ENCODE results near the gene ALOX5AP.

ALOX5AP gene

DNA sequence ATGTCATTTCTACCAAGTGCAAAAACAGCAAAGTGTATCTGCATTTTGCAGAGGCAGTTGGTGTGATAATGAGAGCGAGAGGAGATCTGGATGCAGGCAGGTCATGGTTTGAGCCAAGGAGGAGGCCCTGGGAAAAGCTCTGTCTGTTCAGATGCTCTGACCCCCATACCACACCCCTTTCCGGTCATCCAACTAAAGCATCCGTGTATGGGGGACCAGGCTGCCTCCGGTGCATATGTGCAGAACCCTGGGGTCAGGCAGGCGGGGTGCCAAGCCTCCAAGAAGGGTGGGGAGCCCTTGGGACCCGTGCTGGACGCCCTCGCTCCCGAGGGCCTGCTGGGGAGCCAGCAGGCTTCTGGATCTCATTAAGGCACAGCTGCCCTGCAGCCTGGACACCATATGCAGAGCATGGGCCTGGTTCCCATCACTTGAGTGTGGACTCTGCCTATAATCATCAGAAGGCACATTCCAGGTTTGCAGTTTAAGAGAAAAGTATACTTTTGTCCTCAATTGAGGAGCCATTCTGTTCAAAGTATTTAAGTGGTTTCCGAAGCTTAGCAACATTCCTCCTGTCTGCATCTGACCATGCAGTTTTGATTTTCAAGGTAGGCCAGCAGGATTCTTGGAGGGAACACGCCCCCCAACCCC, 56.1 kb downstream of the ALOX5AP start:
- no peak for TF ChIP-seq Cebpa-rat (IDR thresholded peaks at IDR 0.05)
- H3K36me3 ChIP-seq: peaks cover 0 to 53% (median 0%) of the 10 kb centered on the region in 11 experiments; a peak in 6 of 22 replicates
- H3K27me3 ChIP-seq: no peaks in the 10 kb centered on the region
- H3K9me3 ChIP-seq (replicated peaks in 1 of 11): 0 out of 22 replicates have a peak, but pooled peaks cover 0 to 3% (median 0%) of the 10 kb centered on the region in 11 experiments
- H3K4me2 ChIP-seq: peak overlapping the region in 1 of 11 experiments; percentile 14; a peak in 1 of 22 replicates
- no peaks in the 10 kb centered on the region; a peak in 1 of 22 replicates for H4K20me1 ChIP-seq
- no peak overlapping the region for H3K27ac ChIP-seq
- peaks cover 19 to 42% (median 23%) of the 10 kb centered on the region in 10 experiments for H3K4me1 ChIP-seq
- H3K4me3 ChIP-seq: no peak overlapping the region
- H3K9ac ChIP-seq: no peak overlapping the region

DNA sequence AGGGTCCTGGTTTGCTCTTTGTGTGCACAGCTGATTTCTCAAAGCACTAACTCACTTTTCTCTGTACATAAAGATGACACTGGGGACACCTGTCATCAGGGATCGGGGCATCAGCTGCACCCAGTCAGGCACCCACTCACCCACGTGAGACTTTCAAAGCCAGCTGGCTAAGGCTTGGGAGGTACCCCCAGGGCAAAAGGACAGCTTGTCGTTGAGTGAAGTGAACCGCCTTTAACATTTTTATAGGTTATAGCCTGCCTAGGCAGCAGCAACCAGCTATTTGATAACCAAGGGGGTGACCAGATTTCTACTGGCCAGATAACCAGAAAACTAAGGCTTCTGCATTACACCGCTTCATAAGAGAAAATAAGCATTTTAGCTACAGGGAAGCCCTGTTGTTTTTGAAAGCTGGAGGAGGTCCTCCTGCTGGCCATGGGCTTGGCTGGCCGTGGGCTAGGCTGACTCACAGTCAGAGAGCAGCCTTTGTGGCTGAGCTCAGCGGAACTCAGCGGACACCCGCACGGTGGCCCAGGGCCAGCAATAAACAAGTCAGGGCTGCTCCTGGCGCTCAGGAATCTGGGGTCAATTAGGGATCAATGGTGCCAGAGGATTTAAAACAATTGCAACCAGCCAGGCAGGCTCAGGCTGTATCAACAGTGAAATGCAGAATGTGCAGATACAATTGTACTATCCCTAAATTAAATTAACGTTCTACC, 57.1 kb downstream of the ALOX5AP start:
- Histone ChIP-seq H3K27ac (no peak overlapping the region), H3K4me2 (peak overlapping the region in 4 of 11 experiments; percentile 6 to 45 (median 16); a peak in 5 of 22 replicates)

DNA sequence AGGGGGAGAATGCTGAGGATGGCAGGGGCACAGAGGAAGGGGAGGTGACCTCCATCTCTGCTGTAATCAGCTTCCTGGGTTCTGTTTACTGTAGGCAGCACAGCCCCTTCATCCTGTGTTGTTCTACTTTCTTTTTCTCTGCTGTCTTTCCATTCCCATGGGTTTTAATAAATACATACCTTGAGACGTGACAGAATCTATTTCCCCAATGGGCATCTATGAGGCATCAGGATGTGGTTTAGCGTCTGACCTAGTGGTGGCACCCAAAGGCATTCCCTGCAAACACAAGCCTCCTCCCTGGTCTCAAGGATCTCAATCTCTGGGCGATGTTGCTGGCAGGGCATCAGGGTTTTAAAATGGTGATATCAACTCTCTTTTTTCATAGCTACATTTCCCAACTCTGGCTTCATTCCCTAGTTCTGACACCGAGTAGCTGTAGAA, 60.8 kb downstream of the ALOX5AP start:
- peak overlapping the region in 6 of 11 experiments; percentile 6 to 48 (median 34); a peak in 8 of 22 replicates for H3K9ac ChIP-seq

More for the DNA sequence above, 57.1 kb downstream of the ALOX5AP start:
- Histone ChIP-seq H3K9me3 (replicated peaks in 1 of 11) (0 out of 22 replicates have a peak, but pooled peaks cover 0 to 3% (median 0%) of the 10 kb centered on the region in 11 experiments), H3K9ac (no peak overlapping the region), H3K36me3 (peaks cover 0 to 54% (median 0%) of the 10 kb centered on the region in 11 experiments; a peak in 6 of 22 replicates), H3K4me3 (no peak overlapping the region), H4K20me1 (no peaks in the 10 kb centered on the region; a peak in 1 of 22 replicates), H3K27me3 (no peaks in the 10 kb centered on the region), H3K4me1 (peaks cover 23 to 44% (median 32%) of the 10 kb centered on the region in 10 experiments)
- no peak for TF ChIP-seq Cebpa-rat (IDR thresholded peaks at IDR 0.05)

DNA sequence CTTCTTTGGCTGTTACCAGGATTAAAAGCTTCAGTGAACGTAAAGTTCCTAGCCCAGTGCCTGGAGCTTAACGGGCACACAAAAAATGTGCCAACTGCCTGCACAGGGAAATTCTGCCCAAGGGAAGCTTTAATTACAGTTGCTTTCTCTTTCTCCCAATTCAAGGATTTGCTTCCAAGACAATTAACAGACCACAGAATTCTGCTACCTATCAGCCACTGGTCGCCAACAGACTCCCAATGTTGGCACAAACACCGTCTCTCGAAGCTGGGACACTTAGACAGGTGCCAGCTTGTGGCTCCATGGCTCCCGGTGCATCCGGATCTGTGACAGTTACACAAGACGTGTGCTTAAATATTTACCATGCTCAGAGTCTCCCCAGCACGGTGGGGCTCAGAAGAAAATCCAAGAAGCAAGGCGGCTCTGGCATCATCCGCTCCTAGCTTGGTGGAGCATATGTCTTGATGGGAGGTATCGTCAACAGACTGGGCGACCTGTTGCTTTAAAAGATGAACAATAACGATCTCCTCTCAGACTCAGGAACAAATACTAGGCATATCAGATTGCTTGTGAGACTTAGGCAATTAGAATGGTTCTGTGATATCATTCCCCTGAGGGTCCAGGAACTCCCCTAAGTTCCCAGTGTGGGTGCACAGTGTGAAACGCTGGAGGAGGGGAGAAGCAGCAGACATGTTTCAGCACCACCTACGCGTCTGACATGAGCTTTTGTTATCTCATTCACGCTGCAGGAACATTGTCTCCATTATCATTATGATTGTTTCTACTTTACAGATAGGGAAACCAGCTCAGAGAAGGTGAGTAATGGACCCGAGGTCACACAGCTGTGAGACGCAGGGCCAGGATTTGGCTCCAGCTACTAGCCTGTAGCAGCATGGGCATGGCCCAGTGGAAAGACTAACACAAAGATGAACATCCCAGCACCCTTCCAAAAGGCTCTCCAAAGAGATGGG, 61.6 kb downstream of the ALOX5AP start:
- Histone ChIP-seq H3K4me1 (peaks cover 27 to 46% (median 37%) of the 10 kb centered on the region in 10 experiments), H3K9ac (peak overlapping the region in 3 of 11 experiments; percentile 16 to 48 (median 43); a peak in 3 of 22 replicates), H3K27me3 (no peaks in the 10 kb centered on the region), H3K36me3 (peaks cover 0 to 27% (median 0%) of the 10 kb centered on the region in 11 experiments; a peak in 5 of 22 replicates), H4K20me1 (no peaks in the 10 kb centered on the region), H3K4me3 (no peak overlapping the region), H3K4me2 (peak overlapping the region; percentile 65 to 85 (median 79)), H3K27ac (peak overlapping the region in 9 of 11 experiments; percentile 23 to 70 (median 52); a peak in 16 of 22 replicates), H3K9me3 (replicated peaks in 1 of 11) (0 out of 22 replicates have a peak, but pooled peaks cover 0 to 3% (median 0%) of the 10 kb centered on the region in 11 experiments)
- TF ChIP-seq Cebpa-rat (IDR thresholded peaks at IDR 0.05): no peak

More for the DNA sequence above, 60.8 kb downstream of the ALOX5AP start:
- 0 out of 22 replicates have a peak, but pooled peaks cover 0 to 3% (median 0%) of the 10 kb centered on the region in 11 experiments for H3K9me3 ChIP-seq (replicated peaks in 1 of 11)
- H3K27me3 ChIP-seq: no peaks in the 10 kb centered on the region
- H3K4me2 ChIP-seq: peak overlapping the region; percentile 65 to 85 (median 79)
- no peak overlapping the region for H3K4me3 ChIP-seq
- peak overlapping the region in 9 of 11 experiments; percentile 23 to 70 (median 52); a peak in 16 of 22 replicates for H3K27ac ChIP-seq
- no peaks in the 10 kb centered on the region for H4K20me1 ChIP-seq
- peaks cover 25 to 50% (median 36%) of the 10 kb centered on the region in 10 experiments for H3K4me1 ChIP-seq
- peaks cover 0 to 33% (median 0%) of the 10 kb centered on the region in 11 experiments; a peak in 6 of 22 replicates for H3K36me3 ChIP-seq
- no peak for TF ChIP-seq Cebpa-rat (IDR thresholded peaks at IDR 0.05)

DNA sequence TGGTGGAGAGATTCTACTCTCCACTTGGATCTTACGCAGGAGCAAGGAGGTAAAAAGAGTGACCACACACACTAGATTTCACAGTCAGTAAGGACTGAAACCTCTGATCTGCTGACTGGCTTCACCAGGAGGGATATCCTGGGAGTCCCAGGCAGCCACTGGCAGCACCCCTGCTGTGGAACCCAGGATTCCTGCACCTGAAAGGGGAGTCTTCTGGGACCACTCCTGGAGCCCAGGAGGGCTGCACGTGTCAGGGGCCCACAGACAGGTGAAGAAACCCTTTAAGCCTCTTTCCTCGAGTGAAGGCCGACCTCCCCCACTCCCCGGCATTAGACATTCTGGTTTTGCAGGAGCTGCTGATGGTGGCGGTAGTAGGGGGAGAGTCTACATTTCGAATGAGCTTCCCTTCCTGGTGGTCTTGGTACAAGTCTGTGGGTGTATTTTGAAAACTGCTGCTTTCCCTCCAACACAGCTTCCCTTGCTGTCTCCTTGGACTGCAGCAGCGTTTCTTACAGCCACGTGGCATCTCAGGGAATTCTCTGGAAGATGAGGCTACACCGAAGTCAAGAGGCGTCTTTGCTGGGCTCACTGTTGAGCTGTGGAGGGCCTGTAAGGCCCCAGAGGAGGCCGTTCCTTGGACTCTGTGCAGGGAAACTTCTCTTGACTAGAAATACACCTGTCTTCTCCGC, 62.6 kb downstream of the ALOX5AP start:
- Histone ChIP-seq H3K4me1 (peaks cover 25 to 55% (median 45%) of the 10 kb centered on the region in 10 experiments), H3K4me2 (peak overlapping the region in 1 of 11 experiments; percentile 8; a peak in 2 of 22 replicates), H3K4me3 (no peak overlapping the region), H3K36me3 (peaks cover 0 to 23% (median 0%) of the 10 kb centered on the region in 11 experiments; a peak in 5 of 22 replicates), H3K9me3 (replicated peaks in 1 of 11) (0 out of 22 replicates have a peak, but pooled peaks cover 0 to 3% (median 0%) of the 10 kb centered on the region in 11 experiments), H3K9ac (no peak overlapping the region), H3K27ac (peak overlapping the region in 3 of 11 experiments; percentile 15 to 26 (median 20); a peak in 3 of 22 replicates), H3K27me3 (no peaks in the 10 kb centered on the region), H4K20me1 (no peaks in the 10 kb centered on the region)
- no peak for TF ChIP-seq Cebpa-rat (IDR thresholded peaks at IDR 0.05)

DNA sequence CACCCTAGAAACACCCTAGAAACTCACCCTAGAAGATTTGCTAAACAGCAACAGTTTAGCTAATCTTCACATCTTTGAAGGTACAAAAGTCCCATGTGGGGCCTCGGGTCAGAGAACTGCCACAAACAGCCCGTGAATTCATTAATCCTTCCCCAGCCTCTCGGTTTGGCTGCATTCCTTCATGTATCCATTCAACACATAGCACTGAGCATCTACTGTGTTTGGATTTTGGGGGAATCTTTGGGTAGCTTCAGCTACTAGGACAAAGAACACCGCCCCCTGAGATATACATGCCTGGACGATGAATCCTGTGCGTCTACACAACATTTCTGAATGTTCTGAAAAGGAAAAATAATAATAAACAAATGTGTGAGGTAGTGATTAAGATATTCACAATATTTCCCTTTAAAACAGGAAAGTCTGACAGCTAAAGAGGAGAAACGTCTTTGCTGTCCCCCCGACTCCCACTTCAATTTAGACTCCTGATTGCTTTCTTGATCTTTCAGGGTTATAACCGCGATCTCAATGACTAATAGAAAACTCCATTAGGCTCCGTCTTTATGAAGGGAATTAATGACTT, 63.5 kb downstream of the ALOX5AP start:
- 0 out of 22 replicates have a peak, but pooled peaks cover 0 to 3% (median 0%) of the 10 kb centered on the region in 11 experiments for H3K9me3 ChIP-seq (replicated peaks in 1 of 11)
- no peak overlapping the region for H3K4me3 ChIP-seq
- H3K27ac ChIP-seq: peak overlapping the region in 3 of 11 experiments; percentile 15 to 26 (median 20); a peak in 2 of 22 replicates
- H3K4me1 ChIP-seq: peaks cover 27 to 60% (median 49%) of the 10 kb centered on the region in 10 experiments
- H4K20me1 ChIP-seq: no peaks in the 10 kb centered on the region
- H3K36me3 ChIP-seq: peaks cover 0 to 19% (median 0%) of the 10 kb centered on the region in 11 experiments; a peak in 5 of 22 replicates
- no peak for TF ChIP-seq Cebpa-rat (IDR thresholded peaks at IDR 0.05)
- H3K27me3 ChIP-seq: no peaks in the 10 kb centered on the region
- H3K4me2 ChIP-seq: no peak overlapping the region; a peak in 1 of 22 replicates
- H3K9ac ChIP-seq: no peak overlapping the region

DNA sequence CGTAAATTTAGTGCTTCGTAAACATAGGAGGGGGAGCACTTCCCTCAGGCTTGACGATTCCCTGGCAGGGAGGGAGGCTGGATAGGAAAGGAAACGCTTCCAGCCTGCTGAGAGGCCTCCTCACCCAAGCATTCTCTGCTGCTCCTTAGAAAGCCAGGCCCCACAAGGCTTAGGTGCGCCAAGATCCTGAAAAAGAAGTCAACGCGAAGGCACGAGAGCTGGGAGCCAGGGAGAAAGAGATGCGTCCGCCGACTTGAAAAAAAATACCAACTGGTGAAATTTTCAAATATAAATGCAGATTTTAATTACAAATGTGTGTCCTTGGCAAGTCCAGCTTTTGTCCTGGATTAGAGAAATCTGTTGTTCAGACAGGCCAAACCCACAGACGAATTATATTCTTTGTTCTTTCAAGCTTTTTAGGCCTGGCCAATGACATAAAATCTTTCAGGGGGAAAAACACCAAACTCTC, 64.0 kb downstream of the ALOX5AP start:
- Histone ChIP-seq H3K27me3 (no peaks in the 10 kb centered on the region), H3K9ac (no peak overlapping the region), H3K4me2 (peak overlapping the region in 1 of 11 experiments; percentile 18; a peak in 2 of 22 replicates), H3K36me3 (peaks cover 0 to 14% (median 0%) of the 10 kb centered on the region in 11 experiments; a peak in 5 of 22 replicates), H3K27ac (peak overlapping the region in 2 of 11 experiments; percentile 9 to 15; a peak in 1 of 22 replicates), H3K4me1 (peaks cover 27 to 59% (median 48%) of the 10 kb centered on the region in 10 experiments), H3K4me3 (no peak overlapping the region), H4K20me1 (no peaks in the 10 kb centered on the region), H3K9me3 (replicated peaks in 1 of 11) (0 out of 22 replicates have a peak, but pooled peaks cover 0 to 1% (median 0%) of the 10 kb centered on the region in 11 experiments)
- no peak for TF ChIP-seq Cebpa-rat (IDR thresholded peaks at IDR 0.05)
